Panc1 (cell line): Measurements from ENCODE around the gene TPPP.

Experiments used
- CTCF ChIP-seq: fragments of 450-650 bp; IDR thresholded peaks from 2 replicates; pipeline ENCODE4 v1.5.1; 2017; ENCODE audit warnings: mild to moderate bottlenecking
- POLR2AphosphoS5 ChIP-seq: IDR thresholded peaks from 2 replicates; pipeline ENCODE4 v1.6.1; 2012; ENCODE audit warnings: mild to moderate bottlenecking, low read depth, low read length, moderate library complexity
- SIN3A ChIP-seq: IDR thresholded peaks from 2 replicates; pipeline ENCODE4 v1.6.1; 2012; ENCODE audit warnings: low read depth, mild to moderate bottlenecking, low read length, moderate library complexity, borderline replicate concordance; ENCODE audit not compliant: insufficient read depth
- TF ChIP-seq, protein P1 (sequence below), 2 experiments: IDR thresholded peaks; 2 replicates each; pipeline ENCODE4 v1.6.1; 2011 to 2012; ENCODE audit warnings: low read depth in 2 of 2, control low read depth in 1 of 2, low read length in 1 of 2, mild to moderate bottlenecking in 1 of 2, moderate library complexity in 1 of 2; ENCODE audit not compliant: insufficient read depth in 1 of 2

- TF ChIP-seq CTCF = no peak
- TF ChIP-seq, protein P1, sequence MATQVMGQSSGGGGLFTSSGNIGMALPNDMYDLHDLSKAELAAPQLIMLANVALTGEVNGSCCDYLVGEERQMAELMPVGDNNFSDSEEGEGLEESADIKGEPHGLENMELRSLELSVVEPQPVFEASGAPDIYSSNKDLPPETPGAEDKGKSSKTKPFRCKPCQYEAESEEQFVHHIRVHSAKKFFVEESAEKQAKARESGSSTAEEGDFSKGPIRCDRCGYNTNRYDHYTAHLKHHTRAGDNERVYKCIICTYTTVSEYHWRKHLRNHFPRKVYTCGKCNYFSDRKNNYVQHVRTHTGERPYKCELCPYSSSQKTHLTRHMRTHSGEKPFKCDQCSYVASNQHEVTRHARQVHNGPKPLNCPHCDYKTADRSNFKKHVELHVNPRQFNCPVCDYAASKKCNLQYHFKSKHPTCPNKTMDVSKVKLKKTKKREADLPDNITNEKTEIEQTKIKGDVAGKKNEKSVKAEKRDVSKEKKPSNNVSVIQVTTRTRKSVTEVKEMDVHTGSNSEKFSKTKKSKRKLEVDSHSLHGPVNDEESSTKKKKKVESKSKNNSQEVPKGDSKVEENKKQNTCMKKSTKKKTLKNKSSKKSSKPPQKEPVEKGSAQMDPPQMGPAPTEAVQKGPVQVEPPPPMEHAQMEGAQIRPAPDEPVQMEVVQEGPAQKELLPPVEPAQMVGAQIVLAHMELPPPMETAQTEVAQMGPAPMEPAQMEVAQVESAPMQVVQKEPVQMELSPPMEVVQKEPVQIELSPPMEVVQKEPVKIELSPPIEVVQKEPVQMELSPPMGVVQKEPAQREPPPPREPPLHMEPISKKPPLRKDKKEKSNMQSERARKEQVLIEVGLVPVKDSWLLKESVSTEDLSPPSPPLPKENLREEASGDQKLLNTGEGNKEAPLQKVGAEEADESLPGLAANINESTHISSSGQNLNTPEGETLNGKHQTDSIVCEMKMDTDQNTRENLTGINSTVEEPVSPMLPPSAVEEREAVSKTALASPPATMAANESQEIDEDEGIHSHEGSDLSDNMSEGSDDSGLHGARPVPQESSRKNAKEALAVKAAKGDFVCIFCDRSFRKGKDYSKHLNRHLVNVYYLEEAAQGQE (IDR thresholded peaks at IDR 0.05; ENCODE audit: insufficient read depth in 1 of 2, low read depth in 2 of 2, low read length in 1 of 2) = no peak
- TF ChIP-seq POLR2AphosphoS5 = no peak
- no peak for TF ChIP-seq SIN3A
Measured at GRCh38 chr5:652023-652515, 41.1 kb downstream of the TPPP start.
